Right lung (tissue), 10 donors: ENCODE data around the gene FOXO6. TPM values are rescaled to one million over a fixed set of nuclear protein-coding genes. Genes with fewer than 3 reads are reported as not detected.

Source experiments
- DNase-seq, 2 donors: peaks; one replicate each; pipeline ENCODE4 v3.0.0-alpha.2; 2013
- long read RNA-seq, 8 donors: transcript quantifications; one replicate each; lab custom pipeline, GENCODE V29; 2026
- polyA plus RNA-seq, 5 donors: library from polyadenylated mRNA; unstranded; fragments of 120-200 nt; gene quantifications; one replicate each; pipeline versions ENCODE4 v1.2.1 to v1.2.3, GENCODE V29; 2013; ENCODE audit warnings: inconsistent platforms in 1 of 5, low replicate concordance in 1 of 5; ENCODE audit not compliant: insufficient read length in 5 of 5, insufficient read depth in 1 of 5

FOXO6 gene
- 1 to 10 TPM; 1.3 to 4.3 (median 2.1) TPM for polyA plus RNA-seq
- long read RNA-seq, donor 1, partial matches to known transcripts: 0 of 1 reads
- long read RNA-seq, donor 1, other reads (novel, unspliced or antisense): 0 of 1 reads
- long read RNA-seq, donor 2: 0 reads
- long read RNA-seq, donor 3, partial matches to known transcripts: 0 of 1 reads
- long read RNA-seq, donor 3, other reads (novel, unspliced or antisense): 0 of 1 reads
- long read RNA-seq, donor 4, partial matches to known transcripts: 0 of 2 reads
- long read RNA-seq, donor 4, other reads (novel, unspliced or antisense): 0 of 2 reads
- long read RNA-seq, donor 5, partial matches to known transcripts: 0 of 1 reads
- long read RNA-seq, donor 5, other reads (novel, unspliced or antisense): 0 of 1 reads
- long read RNA-seq, donor 6: 0 reads
- long read RNA-seq, donor 7, partial matches to known transcripts: 0 of 1 reads
- long read RNA-seq, donor 7, other reads (novel, unspliced or antisense): 0 of 1 reads
- long read RNA-seq, donor 8, partial matches to known transcripts: 0 of 1 reads
- long read RNA-seq, donor 8, other reads (novel, unspliced or antisense): 0 of 1 reads

GRCh38 chr1:41360786-41361494 is at the start of gene FOXO6:
FOXO6 (plus strand) TSS chr1:41361434.
- DNase-seq: peak; percentile 97

GRCh38 chr1:41312991-41313645 is 48.1 kb upstream of the FOXO6 start:
- DNase-seq: no peak

DNA sequence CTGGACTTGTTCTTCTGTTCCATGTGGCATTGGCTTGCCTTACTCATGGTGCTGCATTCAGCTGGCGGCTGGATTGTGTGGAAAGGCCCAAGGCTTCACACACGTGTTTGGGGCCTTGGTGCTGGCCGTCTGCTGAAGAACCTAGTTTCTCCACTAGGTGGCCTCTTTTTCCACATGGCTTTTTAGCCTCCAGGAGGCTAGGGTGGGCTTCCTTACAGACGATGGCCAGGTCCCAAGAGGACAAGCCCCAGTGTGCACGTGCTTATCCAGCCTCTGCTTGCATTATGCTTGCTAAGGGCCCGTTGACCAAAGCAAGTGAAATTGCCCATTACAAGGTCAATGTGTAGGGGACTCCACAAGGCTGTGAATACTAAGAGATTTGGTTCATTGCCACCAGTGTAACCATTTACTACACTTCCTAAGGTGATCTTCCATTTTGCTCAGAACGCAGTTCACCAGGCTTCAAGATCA is 47.5 kb upstream of the FOXO6 start:
- DNase-seq: no peak

DNA sequence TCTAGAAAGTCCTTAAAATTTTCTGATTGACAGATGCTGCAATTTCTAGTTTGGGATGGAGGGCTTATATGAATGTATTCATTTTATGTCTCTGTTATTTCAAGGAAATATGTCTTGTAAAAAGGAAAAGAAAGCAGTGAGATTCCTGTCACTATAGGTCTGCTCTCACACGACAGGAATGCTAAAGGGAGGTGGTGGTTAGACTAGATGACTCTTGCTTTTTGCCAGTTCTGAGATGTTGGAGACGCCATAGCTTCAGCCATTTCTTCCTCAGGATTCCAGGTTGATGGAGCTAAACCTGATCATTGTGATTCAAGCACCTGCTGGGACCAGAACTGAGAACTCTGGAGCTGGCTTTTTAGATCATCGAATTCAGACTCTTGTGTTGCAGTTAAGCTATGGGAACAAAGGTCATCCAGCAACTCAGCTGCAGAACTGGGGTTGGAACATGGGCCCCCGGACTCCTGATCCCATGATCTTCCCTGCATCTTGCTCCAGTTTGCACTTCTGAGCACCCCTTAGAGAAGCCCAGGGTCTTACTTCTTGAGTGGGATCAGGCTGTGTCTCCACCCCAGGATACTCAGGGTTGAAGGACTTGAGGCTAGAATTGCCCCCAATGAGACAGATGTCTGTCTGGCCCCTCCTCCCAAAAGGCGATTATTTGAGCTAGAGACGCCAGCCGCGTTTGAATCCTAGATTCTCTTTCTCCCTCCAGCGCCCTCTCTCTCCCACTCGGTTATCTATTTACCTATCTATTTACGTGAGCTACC is 46.7 kb upstream of the FOXO6 start:
- no peak for DNase-seq

DNA sequence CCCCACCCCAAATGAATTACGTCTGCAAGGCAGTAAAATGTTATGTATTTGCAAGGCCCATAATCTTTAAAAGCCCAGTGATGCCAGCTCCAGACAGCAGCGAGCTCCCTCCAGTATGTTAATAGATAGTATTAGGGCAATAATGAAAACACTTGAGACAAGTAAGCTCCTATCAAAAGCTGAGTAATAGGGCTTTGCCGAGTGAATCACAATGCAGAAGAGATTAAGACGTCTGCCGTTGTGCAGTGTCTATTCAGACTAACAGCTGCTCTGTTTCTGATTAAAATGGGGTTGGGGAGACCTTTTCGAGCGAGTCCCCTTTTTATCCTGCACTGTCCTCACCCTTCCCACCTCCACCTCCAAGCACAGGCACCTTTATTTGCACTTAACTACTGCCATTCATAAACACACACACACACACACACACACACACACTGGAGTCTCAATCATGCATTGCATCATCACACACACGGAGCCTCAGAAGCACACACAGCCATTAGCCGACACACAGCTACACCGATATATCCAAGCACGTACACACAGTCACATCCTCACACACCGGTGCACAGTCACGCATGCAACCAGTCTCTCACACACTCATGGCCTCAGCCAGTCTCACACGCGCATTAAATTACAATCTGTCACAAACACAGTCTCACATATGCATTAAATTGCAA is 46.0 kb upstream of the FOXO6 start:
- no peak for DNase-seq

DNA sequence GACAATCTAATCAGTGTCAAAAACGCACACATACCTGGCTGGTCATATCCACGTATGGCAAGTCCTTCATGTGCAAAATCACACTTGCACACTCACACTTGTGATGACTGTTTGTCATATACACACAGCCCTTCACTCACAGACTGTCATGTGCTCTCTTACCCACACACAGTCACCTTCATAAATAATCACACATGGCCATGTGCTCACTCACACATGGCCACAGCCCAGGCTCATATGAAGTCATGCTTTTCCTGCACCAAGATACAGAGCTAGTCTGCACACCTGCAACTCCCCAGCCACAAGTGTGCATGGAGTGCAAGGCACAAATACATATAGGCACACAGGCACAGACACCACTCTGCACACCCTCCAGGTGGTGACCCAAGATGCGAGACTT is 45.4 kb upstream of the FOXO6 start:
- DNase-seq: no peak

- DNase-seq: no peak
These were observed 43.9 kb upstream of the FOXO6 start for GRCh38 chr1:41317361-41317760.

GRCh38 chr1:41318135-41318534 is 43.1 kb upstream of the FOXO6 start:
- no peak for DNase-seq

DNA sequence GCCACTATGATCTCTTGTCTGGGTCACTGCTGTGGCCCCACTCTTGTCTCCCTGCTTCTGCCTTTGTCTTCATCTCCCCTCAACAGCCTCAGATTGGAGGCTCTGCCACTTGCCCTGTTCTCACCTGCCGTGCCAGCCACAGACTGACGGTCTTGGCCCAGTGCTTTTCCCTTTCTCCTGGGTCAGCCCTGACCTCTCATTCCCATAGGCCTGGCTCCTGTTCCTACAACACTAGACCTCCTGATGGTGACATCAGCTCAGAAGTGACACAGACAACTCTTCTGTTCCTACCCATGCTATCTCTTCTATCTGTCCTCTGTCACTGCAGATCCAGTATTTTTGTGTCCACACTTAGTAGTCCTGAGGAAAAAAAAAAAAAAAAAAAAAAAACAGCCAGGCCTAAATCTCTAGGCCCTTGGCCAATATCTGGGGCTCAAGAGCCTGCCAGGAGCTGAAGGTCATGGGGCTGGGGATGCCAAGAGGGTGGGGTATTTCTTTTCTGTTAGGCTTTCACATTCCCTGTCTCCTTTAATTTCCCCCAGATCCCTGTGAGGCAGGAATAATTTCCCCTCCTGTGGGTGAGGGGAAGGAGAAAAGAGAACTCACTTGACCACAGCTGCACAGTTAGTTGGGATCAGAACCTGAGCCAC is 42.0 kb upstream of the FOXO6 start:
- DNase-seq: no peak

DNA sequence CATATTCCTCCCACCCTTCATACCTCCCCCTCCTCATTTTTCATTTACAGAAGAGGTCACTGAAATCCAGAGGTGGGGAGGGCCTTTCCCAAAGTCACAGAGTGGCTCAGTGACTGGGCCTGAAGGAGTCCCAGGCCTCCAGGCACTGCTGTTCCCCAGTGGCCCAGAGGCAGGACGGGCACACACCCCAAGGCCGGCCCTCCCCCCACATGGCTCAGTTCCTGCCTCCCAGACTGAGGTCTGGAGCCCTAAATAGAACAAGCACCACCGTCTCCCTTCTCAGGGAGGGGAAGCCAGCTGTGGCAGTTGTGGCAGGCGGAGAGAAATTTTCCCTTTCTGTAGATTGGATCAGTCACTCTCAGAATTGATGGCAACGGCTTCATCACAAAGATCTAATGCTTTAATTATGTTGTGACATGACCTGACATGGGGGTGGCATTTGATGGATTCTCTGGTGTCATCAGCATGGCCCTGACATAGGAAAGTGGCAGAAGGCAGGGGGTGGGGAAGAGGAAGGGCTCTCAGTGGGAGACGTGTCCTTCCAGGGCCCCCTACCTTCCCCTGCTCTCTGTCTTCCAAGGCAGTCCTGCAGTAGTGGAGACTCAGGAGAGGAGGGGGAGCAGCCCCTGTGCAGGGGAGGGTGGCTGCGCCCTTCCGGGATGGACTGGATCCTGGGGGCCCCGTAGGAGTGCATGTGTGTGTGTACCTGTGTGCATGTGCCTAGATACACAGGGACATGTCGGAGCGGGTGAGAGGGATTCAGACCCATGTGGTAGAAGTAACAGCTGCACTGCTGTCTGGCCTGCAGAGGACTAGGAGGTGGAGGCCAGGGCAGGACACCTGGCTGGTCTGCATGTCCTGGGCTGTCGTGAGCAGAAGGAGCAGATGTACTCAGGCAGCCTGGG is 41.2 kb upstream of the FOXO6 start:
- no peak for DNase-seq

DNA sequence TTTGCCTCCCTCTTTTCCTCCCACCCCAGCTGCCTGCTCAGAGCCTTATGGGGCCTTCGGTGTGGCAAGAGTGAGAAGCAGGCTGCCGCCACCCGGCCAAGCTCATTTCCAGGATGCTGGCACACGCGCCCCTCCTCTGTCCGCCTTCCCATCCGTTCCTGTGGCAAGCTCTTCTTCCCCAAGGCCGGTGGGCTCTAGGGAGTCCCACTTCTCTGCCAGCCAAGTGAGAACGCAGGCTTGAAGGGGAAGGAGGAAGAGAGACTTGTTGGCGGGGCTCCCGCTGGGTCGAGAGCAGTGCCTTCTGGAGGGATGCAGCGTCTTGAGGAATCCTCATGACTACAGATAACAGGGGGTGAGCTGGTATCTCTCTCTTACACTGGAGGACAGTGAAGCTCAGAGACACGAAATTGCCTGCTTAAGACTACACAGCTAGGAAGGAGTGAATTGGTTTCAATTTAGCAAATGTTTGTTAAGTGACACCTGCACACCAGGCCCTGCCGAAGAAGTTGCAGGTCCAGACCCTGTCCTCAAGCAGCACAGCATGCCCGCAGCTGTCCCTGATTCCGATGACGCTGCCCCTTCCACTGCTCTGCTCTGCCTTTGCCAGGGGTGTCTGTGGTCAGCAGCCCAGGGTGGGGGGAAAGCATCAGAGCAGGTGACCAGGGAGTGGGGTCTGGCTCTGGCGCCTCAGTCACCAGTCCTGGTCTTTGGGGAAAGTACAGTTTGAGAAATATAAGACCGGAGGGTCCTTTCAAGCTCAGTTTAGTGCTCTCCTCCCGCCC is 40.1 kb upstream of the FOXO6 start:
- DNase-seq: no peak

- DNase-seq: no peak
These were observed 39.1 kb upstream of the FOXO6 start for GRCh38 chr1:41322101-41322661.

- DNase-seq: no peak
These were observed 38.4 kb upstream of the FOXO6 start for GRCh38 chr1:41322835-41323234.

DNA sequence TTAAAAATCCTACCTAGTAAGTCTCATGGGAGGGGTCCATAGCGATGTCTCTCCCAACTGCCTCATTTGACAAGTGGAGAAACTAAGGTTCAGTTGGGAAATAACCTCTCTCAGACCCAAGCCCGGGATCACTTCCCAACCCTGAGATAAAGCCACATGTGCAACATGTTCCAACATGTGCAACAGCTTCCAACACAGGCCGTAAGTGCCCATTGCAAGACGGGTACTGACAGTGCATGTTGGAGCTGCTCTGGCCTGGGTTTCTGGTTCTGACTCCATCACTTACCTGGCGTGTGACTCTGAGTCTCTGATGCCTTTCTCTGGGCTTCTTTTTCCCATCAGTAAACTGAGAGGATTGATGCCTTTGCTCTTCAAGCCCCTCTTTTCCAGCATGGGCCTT is 38.0 kb upstream of the FOXO6 start:
- no peak for DNase-seq

GRCh38 chr1:41325801-41326200 is 35.4 kb upstream of the FOXO6 start:
- no peak for DNase-seq

- no peak for DNase-seq
These were observed 33.7 kb upstream of the FOXO6 start for GRCh38 chr1:41327383-41327999.

GRCh38 chr1:41328001-41328615 is 33.1 kb upstream of the FOXO6 start:
- DNase-seq: no peak
